GM18909 (cell line): ENCODE data around the gene MLXIPL.
A peak's percentile ranks its signal among the peaks of the same experiment; 100 is the strongest.
"Not testable (repeated sequence)": the region's sequence is repeated elsewhere in the genome, so short reads cannot be mapped to it uniquely, and the experiment has no call there.

Experiments
- ATAC-seq: cut with Tn5 transposase; IDR thresholded peaks from one replicate; pipeline ENCODE4 v1.9.1; 2021; ENCODE audit warnings: mild to moderate bottlenecking; ENCODE audit not compliant: unreplicated experiment, poor library complexity

Gene MLXIPL

DNA sequence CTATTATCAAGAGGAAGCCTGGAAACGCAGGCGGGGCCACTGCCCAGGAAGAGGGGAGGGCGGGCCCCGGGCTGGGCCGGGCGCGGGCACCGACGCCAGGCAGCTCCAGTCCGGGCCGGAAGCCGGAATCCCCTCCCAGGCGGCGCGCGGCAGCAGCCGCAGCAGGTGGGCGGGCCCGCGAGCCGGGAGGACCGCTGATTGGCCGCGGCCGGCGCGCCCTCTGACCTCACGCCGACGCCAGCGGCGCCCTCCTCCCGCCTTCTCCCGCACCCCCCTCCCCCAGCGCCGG is 67.3 kb downstream of the MLXIPL start:
- peak; percentile 87 for ATAC-seq

DNA sequence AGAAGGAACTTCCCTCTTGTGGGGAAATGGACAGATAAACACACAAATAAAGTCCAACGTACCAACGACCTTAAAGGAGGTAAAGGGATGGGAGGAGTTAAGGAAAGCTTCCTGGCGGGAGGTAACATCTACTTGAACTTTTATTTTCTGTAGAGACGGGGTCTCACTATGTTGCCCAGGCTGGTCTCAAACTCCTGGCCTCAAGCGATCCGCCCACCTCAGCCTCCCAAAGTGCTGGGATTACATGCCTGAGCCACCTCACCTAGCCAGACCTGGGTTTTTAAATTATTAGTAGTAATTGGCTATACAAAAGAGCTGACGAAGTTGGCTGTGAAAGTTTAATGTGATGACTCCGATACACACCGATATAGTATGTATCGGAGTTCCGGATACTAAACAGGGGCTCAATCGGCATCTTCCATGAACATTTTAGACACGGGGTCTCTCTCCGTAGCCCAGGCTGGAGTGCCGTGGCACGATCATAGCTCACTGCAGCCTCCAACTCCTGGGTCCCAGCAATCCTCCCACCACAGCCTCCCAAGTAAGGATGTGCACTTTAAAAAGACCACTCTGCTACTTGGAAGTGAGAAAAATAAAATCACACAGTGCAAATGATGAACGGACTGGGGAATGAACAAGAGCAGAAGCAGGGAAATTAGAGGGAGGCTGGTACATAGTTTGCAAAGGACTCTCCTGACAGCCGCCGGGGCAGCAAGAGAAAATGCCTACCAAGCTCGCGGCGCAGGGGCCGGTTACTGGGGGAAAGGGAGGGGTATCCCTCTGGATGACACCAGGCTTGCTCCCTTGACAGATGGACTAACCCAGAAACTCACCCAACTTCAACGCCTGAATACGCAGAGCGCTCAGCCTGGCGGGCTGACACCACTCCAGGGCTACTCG is 67.9 kb downstream of the MLXIPL start:
- ATAC-seq = no peak

DNA sequence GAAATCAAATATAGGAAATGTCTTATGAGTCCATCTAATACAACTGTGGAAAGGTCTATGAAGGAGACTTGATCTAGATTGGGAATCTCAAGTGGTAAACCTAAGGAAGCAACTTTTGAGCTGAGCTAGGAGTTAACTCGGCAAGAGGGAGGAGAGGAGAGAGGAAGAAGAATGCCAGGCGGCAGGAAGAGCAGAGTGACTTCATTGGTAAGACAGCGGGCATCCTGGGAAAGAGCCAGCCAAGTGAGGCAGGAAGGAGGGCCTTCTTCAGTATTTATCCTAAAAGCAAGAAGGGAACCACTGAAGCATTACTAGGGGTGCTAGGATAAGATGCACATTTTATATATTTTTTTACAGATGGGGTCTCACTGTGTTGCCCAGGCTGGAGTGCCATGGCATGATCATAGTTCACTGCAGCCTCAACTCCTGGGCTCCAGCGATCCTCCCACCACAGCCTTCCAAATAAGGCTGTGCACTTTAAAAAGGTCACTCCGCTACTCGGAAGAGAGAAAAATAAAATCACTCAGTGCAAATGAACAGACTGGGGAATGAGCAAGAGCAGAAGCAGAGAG is 68.8 kb downstream of the MLXIPL start:
- ATAC-seq = no peak

DNA sequence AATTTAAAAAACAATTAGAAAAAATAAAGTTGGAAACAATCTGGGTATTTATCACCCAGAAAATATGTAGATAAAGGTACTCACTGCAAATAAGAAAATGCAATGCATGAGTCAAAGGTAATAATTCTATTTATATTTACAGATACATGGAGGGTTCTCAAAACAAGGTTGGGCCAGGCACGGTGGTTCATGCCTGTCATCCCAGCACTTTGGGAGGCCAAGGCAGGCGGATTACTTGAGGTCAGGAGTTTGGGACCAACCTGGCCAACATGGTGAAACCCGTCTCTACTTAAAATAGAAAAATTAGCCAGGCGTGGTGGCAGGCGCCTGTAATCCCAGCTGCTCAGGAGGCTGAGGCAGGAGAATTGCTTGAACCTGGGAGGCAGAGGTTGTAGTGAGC is 74.2 kb downstream of the MLXIPL start:
- ATAC-seq = not testable (repeated sequence)

DNA sequence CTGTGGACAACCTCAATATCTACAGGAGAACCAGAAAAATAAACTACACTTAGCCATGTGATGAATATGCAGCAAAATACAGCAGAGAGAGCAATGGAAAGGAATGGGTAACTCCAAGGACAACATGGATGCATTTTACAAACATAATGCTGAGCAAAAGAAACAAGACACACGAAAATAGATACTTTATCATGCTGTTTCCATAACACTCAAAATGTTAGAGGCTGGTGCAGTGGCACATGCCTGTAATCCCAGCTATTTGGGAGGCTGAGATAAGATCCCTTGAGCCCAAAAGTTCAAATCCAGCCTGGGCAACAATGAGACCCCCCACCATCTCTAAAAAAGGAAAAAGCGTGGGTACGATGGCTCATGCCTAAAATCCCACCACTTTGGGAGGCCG is 75.1 kb downstream of the MLXIPL start:
- no peak for ATAC-seq

DNA sequence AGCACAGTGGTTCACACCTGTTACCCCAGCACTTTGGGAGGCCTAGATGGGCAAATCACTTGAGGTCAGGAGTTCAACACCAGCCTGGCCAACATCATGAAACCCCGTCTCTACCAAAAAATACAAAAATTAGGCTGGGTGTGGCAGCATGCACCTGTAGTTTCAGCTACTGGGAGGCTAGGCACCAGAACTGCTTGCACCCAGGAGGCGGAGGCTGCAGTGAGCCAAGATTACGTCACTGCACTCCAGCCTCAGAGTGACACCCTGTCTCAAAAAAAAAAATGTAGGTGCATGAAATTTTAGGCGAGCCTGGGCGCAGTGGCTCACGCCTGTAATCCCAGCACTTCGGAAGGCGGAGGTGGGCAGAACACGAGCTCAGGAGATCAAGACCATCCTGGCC is 76.5 kb downstream of the MLXIPL start:
- no peak for ATAC-seq

DNA sequence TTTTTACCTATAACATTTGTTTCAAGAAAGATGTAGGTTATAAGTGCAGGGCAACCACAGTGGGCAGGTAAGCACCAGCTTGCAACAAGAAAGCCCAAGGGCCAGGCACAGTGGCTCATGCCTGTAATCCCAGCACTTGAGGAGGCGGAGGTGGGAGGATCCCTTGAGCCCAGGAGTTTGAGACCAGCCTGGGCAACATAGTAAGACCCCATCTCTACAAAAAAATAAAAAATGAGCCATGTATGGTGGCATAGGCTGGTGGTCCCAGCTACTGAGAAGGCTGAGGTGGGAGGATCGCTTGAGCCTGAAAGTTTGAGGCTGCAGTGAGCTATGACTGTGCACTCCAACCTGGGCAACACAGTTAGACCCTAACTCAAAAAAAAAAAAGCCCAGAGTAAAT is 79.6 kb downstream of the MLXIPL start:
- ATAC-seq = no peak
